Measurements from ENCODE around the gene COPA.

- TF ChIP-seq EZH2 (IDR thresholded peaks at IDR 0.05) (no peak), POLR2AphosphoS5 (IDR thresholded peaks at IDR 0.05; ENCODE audit: borderline replicate concordance, low read depth, low read length) (no peak)
Observed at GRCh38 chr1:160376525-160377131, 33.6 kb upstream of the COPA start.
